H1 (cell line): ENCODE data around the gene GPR45. TPM values are rescaled to one million over a fixed set of nuclear protein-coding genes. Genes with fewer than 3 reads are reported as not detected.

Experiments
- ATF2 ChIP-seq: IDR thresholded peaks from 2 replicates; pipeline ENCODE4 v1.6.1; 2012; ENCODE audit warnings: low read length, inconsistent platforms
- ATF3 ChIP-seq: IDR thresholded peaks from 2 replicates; pipeline ENCODE4 v1.6.1; 2011; ENCODE audit warnings: low read depth, mild to moderate bottlenecking, low read length; ENCODE audit not compliant: insufficient read depth
- CBX5 ChIP-seq: fragments of 300-800, 300-1000 bp; sonication (generic); IDR thresholded peaks from 2 replicates; pipeline ENCODE4 v1.7.1; 2016; ENCODE audit warnings: antibody characterized with exemption, low read length, low read depth
- CREB1 ChIP-seq: IDR thresholded peaks from 2 replicates; pipeline ENCODE4 v1.6.1; 2012; ENCODE audit warnings: inconsistent platforms
- EGR1 ChIP-seq: IDR thresholded peaks from 2 replicates; pipeline ENCODE4 v1.6.1; 2011; ENCODE audit warnings: low read depth, low read length, borderline replicate concordance
- EP300 ChIP-seq, 2 experiments: IDR thresholded peaks; 1 replicate in 1 of 2; 2 replicates in 1 of 2; pipeline ENCODE4 v1.6.1; 2011 to 2012; ENCODE audit warnings: low read depth in 2 of 2, low read length in 2 of 2, mild to moderate bottlenecking in 2 of 2, borderline replicate concordance in 1 of 2, inconsistent platforms in 1 of 2, moderate library complexity in 1 of 2
- FOSL1 ChIP-seq: IDR thresholded peaks from 2 replicates; pipeline ENCODE4 v1.6.1; 2011; ENCODE audit warnings: mild to moderate bottlenecking, low read depth, low read length, moderate library complexity; ENCODE audit not compliant: insufficient read depth
- GABPA ChIP-seq: IDR thresholded peaks from 2 replicates; pipeline ENCODE4 v1.6.1; 2011; ENCODE audit warnings: mild to moderate bottlenecking, low read length, moderate library complexity, borderline replicate concordance; ENCODE audit not compliant: insufficient read depth
- GTF2F1 ChIP-seq: IDR thresholded peaks from 2 replicates; pipeline ENCODE4 v1.6.1; 2012; ENCODE audit warnings: low read depth, low read length, improper control_type of control experiment, borderline replicate concordance
- MAFK ChIP-seq: IDR thresholded peaks from 2 replicates; pipeline ENCODE4 v1.6.1; 2012; ENCODE audit warnings: low read depth, mild to moderate bottlenecking, improper control_type of control experiment, low read length
- POLR2A ChIP-seq, 2 experiments: IDR thresholded peaks; 1 replicate in 1 of 2; 2 replicates in 1 of 2; pipeline ENCODE4 v1.6.1; 2011; ENCODE audit warnings: low read depth in 2 of 2, low read length in 2 of 2, mild to moderate bottlenecking in 2 of 2; ENCODE audit errors: control extremely low read depth in 1 of 2
- POLR2AphosphoS5 ChIP-seq: IDR thresholded peaks from 2 replicates; pipeline ENCODE4 v1.6.1; 2011; ENCODE audit warnings: low read depth, low read length
- RAD21 ChIP-seq, 2 experiments: IDR thresholded peaks in 1 of 2; conservative IDR thresholded peaks in 1 of 2; 2 replicates each; pipeline ENCODE4 v1.6.1; 2011; ENCODE audit warnings: low read depth in 2 of 2, low read length in 2 of 2, improper control_type of control experiment in 1 of 2, inconsistent platforms in 1 of 2, mild to moderate bottlenecking in 1 of 2, moderate library complexity in 1 of 2
- RBBP5 ChIP-seq: IDR thresholded peaks from 2 replicates; pipeline ENCODE4 v1.7.1; 2012; ENCODE audit warnings: low read depth, mild to moderate bottlenecking, inconsistent platforms, low read length, moderate library complexity, borderline replicate concordance
- RFX5 ChIP-seq: IDR thresholded peaks from 2 replicates; pipeline ENCODE4 v1.6.1; 2011; ENCODE audit warnings: low read depth, low read length, improper control_type of control experiment, borderline replicate concordance
- RNF2 ChIP-seq: fragments of 200-900, 300-1000 bp; sonication (generic); IDR thresholded peaks from 2 replicates; pipeline ENCODE4 v1.7.1; 2016; ENCODE audit warnings: borderline replicate concordance, low read depth, mild to moderate bottlenecking, antibody characterized with exemption, low read length; ENCODE audit not compliant: poor library complexity, severe bottlenecking; ENCODE audit errors: missing control alignments
- RXRA ChIP-seq: IDR thresholded peaks from 2 replicates; pipeline ENCODE4 v1.6.1; 2011; ENCODE audit warnings: low read depth, mild to moderate bottlenecking, low read length, moderate library complexity; ENCODE audit not compliant: insufficient read depth
- SP1 ChIP-seq: IDR thresholded peaks from 2 replicates; pipeline ENCODE4 v1.6.1; 2011; ENCODE audit warnings: low read depth, low read length
- SP2 ChIP-seq: IDR thresholded peaks from 2 replicates; pipeline ENCODE4 v1.6.1; 2012; ENCODE audit warnings: mild to moderate bottlenecking, low read length, inconsistent platforms
- SUZ12 ChIP-seq: fragments of 200-600 bp; sonication (generic); IDR thresholded peaks from 2 replicates; pipeline ENCODE4 v1.6.1; 2012; ENCODE audit warnings: mild to moderate bottlenecking, inconsistent platforms, low read length, moderate library complexity, mixed read lengths
- TAF1 ChIP-seq: IDR thresholded peaks from 2 replicates; pipeline ENCODE4 v1.6.1; 2011; ENCODE audit warnings: mild to moderate bottlenecking, low read depth, low read length
- TBP ChIP-seq: IDR thresholded peaks from 2 replicates; pipeline ENCODE4 v1.6.1; 2011; ENCODE audit warnings: low read depth, low read length, improper control_type of control experiment
- TCF12 ChIP-seq: IDR thresholded peaks from 2 replicates; pipeline ENCODE4 v1.6.1; 2011; ENCODE audit warnings: low read depth, mild to moderate bottlenecking, low read length
- polyA plus RNA-seq, 7 experiments: library from polyadenylated mRNA; depleted of rRNA in 3 of 7; stranded (reverse) in 5 of 7; unstranded in 2 of 7; fragments of >200 nt in 5 of 7; fragments of 200-250 nt in 2 of 7; gene quantifications; 1 replicate in 5 of 7; 2 replicates in 1 of 7; 4 replicates in 1 of 7; pipeline versions ENCODE4 v1.2.1 to v1.2.3, GENCODE V29; 2011 to 2013; ENCODE audit warnings: missing spikeins in 2 of 7, mixed read lengths in 2 of 7
- total RNA-seq: library from RNA; stranded (reverse); fragmentation: NEBNext Ultra II Directional; extraction: Animal tissue kit (Norgen Biotek cat#: 25700); gene quantifications from 2 replicates; pipeline ENCODE4 v1.2.1, GENCODE V29; 2021

GPR45 gene
- total and polyA plus RNA-seq, 2 of the 8 experiments (the other 6 are each of a cell fraction or from before 2014, with no cell fraction given) = 0.21 TPM; not detected in 1

GRCh38 chr2:105235388-105236059 lies 6.0 kb upstream of the GPR45 start (continued):
- peak; percentile 79 to 86 for TF ChIP-seq RAD21 (IDR thresholded peaks at IDR 0.05 in 1 of 2, conservative IDR thresholded peaks at IDR 0.05 in 1 of 2; ENCODE audit: low read depth in 2 of 2, low read length in 2 of 2)
- TF ChIP-seq SUZ12 = no peak
- no peak for TF ChIP-seq TCF12
- TF ChIP-seq POLR2AphosphoS5 = no peak
- no peak for TF ChIP-seq EGR1
- TF ChIP-seq RNF2 = no peak
- no peak for TF ChIP-seq CBX5
- 0 out of 2 replicates have a peak, but pooled peaks have one; percentile 3 for TF ChIP-seq MAFK
- TF ChIP-seq TAF1 = no peak
- TF ChIP-seq ATF2 = no peak
- no peak for TF ChIP-seq ATF3
- TF ChIP-seq RFX5 = no peak
- TF ChIP-seq FOSL1 = no peak
- TF ChIP-seq TBP = no peak
- TF ChIP-seq GTF2F1 = no peak
- no peak for TF ChIP-seq RBBP5
- TF ChIP-seq RXRA = no peak
- TF ChIP-seq CREB1 = no peak
- TF ChIP-seq SP1 = no peak
- TF ChIP-seq POLR2A (IDR thresholded peaks at IDR 0.05; ENCODE audit: control extremely low read depth in 1 of 2, low read depth in 2 of 2, low read length in 2 of 2) = no peak
- no peak for TF ChIP-seq SP2
- TF ChIP-seq EP300 (IDR thresholded peaks at IDR 0.05; ENCODE audit: borderline replicate concordance in 1 of 2, low read depth in 2 of 2, low read length in 2 of 2) = no peak
- TF ChIP-seq GABPA = no peak
